HG02588 (cell line): Measurements from ENCODE around the gene PLIN4.
"Not testable (repeated sequence)": the region's sequence is repeated elsewhere in the genome, so short reads cannot be mapped to it uniquely, and the experiment has no call there.

Source experiments
- ATAC-seq: cut with Tn5 transposase; IDR thresholded peaks from one replicate; pipeline ENCODE4 v1.9.1; 2021; ENCODE audit warnings: mild to moderate bottlenecking, moderate library complexity; ENCODE audit not compliant: unreplicated experiment

The PLIN4 gene

DNA sequence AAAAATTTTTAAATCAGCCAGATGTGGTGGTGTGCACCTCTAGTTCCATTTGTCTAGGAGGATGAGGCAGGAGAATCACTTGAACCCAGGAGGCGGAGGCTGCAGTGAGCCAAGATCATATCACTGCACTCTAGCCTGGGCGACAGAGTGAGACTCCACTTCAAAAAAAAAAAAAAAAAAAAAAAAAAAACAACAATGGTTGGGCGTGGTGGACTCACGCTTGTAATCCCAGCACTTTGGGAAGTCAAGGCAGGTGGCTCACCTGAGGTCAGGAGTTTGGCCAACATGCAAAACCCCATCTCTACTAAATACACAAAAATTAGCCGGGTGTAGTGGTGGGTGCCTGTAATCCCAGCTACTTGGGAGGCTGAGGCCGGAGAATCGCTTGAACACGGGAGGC is 9.1 kb upstream of the PLIN4 start:
- not testable (repeated sequence) for ATAC-seq

DNA sequence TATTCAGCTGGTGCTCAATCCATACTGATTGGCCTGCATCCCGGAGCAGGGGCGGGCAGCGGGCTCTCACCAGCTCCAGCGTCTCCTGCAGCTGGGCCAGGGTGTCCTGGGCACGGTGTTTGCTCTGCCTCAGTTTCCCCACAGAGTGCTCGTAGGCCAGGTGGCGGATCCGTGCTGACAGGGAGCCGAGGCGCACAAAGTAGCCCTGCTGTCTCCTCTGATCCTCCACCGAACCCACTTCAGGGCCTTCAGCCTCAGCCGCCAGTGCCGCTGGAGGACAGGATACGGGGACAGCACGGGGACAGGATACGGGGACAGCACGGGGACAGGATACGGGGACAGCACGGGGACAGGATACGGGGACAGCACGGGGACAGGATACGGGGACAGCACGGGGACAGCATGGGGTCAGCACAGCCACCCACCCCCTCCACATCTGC is 7.3 kb upstream of the PLIN4 start:
- ATAC-seq = no peak

DNA sequence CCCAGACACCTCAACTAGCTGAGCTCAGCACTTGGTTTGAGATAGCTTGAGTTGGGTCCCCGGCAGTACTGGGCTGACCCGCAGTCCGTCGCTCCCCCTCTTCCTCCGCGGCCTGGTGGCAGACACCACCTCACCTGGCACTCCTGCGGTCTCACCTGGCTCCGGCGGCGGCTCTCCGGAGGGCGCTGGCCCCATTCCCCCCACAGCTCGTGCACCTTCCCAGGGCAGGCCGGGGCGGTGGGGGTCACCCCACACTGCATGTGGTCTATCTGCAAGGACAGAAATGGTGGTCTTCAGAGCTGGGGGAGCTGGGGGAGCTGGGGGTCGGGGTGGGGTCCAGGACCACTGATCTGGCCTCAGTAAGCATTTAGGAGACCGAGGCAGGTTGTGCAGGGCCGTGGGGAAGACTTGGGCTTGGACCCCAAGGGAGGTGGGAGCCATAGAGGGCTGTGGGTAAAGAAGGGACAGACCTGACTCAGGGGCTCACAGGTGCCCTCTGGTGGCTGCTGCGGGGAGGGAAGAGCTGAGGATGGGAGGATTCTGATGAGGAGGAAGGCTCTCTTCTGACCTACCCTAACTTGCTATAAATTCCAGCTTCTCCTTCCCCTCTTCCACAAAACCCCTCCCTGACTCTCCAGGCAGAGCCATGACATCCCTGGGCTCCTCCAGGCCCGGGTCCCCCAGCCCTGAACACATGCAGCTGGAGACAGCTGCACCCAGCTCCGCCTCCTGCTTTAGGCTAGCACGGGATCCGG is 6.7 kb upstream of the PLIN4 start:
- no peak for ATAC-seq

DNA sequence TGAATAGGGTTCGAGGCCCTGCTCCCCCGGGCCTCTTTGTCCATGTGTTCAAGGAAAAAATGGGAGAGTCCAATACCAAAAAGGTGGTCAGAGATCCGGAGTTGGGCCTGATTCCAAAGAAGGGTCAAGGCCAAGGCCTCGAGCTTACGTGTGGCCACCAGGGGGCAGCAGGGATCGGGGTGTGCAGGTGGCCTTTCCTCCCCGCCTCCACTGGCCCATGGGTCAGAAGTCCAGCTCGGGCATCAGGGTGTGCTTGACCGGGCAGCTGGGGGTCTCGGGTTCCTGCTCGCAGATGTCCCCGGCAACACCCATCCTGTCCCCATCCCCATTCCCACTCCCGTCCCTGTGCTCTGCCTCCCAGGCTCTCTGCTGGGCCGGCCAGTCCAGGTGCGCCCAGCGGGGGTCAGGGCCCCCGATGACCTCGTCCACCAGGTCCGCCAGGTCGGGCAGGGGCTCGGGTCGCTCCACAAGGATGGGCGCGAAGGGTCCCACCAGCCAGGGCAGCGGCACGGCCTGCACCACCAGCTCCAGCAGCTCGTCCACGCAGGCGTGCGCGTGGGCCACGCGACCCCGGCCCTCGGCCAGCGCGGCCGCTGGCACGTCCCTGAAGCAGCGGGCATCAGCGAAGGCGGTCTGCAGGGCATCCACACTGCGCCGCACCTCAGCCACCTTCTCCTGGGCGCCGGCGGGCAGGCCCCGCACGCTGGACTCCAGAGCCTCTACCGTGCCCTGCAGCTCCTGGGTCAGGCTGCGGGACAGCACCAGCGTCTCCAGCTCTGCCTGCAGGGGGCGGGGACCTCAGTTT is 5.2 kb upstream of the PLIN4 start:
- ATAC-seq = no peak

DNA sequence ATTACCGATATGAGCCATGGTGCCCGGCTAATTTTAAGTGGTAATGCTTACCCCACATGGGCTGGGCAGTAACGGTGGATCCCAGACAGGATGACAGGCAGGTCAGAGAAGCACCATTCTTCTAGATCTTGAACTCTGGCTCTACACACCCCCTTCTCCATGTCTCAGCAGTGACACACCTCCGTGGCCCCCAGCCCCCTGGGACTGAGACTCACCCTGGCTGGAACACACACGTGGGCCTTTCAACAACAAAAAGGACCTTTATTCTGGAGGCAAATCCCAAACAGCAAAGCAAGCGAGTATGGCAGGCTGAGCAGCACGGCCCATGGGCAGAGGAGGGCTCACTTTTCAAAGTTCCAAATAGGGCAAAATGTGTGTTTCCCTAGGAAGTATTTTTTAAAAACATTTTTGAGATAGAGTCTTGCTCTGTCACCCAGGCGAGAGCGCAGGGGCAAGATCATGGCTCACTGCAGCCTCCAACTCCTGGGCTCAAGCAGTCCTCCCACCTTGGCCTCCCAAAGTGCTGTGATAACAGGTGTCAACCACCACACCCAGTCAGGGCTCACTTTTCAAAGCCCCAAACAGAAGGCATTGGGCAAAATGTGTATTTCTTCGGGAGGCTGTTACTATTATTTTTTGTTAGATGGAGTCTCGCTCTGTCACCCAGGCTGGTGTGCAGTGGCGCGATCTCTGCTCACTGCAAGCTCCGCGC is 4.2 kb upstream of the PLIN4 start:
- ATAC-seq = no peak

DNA sequence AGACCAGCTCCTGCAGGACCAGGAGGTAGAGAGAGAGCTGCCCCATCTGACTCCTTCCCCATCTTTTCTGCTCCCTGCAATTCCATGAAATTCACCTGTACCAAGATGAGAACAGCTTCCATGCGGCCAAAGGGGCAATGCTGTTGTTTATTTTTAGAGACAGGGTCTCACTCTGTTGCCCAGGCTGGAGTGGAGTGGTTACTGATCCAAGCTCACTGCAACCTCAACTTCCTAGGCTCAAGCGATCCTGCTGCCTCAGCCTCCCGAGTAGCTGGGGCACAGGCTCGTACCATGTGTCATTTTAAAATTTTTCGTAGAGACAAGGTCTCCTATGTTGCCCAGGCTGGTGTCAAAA is 3.6 kb upstream of the PLIN4 start:
- no peak for ATAC-seq

DNA sequence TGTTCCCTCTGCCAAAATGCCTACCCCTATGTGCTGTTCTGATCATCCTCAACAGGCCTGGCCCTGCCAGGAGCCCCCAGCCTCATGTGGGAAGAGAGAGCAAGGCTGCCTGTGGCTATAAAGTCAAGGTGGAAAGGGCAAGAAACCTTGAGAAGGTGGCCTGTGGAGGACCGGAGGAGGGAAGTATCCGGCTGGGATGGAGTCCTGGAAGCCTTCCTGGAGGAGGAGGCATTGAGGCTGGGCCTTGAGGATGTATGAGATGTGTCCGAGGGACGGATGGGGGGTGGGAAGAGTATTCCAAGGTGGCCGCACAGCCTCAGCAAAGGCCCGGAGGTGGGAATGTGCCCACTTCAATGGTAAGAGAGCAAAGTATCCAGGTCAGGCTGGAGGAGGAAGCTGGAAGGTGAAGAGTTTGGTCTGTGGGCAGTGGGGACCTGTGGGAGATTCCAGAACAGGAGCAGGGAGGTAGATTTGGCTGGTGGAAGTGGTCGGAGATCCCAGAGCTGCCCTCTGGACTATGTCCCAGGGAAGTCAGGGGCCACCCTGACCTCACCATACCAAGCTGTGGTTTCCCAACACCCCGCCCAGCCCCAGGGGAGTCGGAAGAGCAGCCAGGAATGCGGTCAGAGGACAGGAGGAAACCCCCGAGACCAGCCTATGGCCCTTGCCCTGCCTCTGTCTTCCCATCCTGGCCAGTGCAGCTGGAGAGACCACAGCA is 3.0 kb upstream of the PLIN4 start:
- no peak for ATAC-seq

DNA sequence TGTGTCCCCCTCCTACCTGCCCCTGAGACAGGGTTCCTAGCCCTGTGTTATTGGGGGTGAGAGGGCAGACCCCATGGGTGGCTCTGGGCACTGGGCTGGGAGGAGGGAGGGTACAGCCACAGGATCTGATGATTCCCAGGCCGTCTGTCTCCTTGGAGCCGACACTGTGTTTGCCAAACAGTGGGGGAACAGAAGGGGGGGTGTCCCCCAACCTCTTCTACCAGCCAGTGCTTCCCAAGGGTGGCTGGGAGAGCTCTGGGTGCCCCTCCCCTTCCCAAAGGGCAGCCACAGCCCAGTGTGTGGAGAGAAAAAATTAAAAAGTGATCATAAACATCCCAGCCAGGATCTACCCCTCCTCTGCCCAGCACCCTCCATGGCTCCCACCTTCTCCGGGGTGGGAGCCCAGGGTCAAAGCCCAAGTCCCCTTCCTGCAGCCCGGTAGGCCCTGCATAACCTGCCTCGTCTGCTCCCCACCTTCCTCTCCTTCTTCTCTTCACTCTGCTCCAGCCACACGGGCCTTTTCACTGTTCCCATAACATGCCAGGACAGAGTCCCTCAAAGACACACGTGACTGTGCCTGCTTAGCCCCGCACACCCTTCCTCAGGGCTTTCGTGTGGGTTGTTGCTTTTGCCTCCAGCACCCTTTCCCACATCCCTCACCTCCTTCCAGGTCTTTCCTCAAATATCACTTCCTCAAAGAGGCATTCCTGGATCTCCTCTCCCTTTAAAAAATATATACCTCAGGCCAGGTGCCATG is 1.4 kb upstream of the PLIN4 start:
- no peak for ATAC-seq

DNA sequence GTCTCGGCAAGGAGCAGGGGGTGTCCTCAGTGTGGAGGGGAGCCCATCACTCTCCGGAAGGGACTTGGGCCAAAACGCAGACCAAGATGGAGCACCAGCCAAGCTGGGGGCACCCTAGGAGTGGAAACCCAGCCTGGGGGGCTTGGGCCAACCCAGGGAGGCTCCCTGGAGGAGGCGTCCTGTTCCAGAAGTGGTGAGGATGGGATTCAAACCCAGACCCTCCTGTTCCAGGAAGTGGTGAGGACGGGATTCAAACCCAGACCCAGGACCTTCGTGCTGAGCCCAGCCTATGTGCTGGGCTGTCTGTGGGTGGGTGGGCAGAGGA is 848 bp upstream of the PLIN4 start:
- no peak for ATAC-seq

DNA sequence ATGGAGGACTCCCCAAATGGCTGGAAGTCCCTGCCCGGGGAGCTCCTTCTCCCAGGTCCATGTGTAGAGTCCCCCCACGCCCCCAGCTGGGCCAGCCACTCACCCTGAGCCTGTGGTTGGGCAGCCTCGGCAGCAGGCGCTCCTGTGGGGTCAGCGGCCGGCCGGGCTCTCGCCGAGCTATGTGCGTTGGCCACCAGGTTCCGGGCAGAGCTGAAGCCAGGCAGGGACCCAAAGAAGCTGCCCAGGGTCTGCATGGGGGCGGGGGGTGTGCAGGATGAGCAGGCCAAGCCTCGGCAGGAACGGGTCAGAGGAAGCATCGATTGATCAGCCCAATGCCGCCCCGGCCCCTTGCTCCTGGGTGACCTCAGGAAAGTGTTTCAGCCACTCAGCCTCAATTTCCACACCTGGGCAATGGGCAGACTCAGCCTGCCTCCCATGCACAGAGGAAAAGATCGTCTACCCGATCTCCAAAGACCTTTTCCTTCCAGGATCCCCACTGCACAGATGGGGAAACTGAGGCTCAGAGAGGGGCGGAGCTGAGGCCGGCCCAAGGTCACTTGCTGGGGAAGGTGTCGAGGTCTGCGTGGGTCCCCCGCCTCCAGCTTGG is 732 bp downstream of the PLIN4 start:
- no peak for ATAC-seq

DNA sequence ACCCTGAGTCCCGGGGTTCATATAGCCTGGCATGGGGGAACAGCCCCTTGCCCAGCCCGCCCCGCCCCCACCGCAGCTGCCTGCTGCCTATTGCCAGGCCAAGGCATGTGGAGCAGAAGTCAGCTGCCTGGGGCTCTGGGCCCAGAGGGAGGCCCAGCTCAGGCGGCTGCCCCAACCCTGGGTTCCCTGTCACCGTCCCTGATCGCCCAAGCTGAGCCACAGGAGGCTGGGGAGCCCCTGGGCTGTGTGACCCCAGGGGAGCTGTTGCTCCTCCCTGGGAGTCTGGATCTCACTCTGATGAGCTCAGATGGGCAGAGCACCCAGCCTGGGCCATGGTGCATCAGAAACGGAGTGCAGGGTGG is 1.4 kb downstream of the PLIN4 start:
- ATAC-seq = no peak

DNA sequence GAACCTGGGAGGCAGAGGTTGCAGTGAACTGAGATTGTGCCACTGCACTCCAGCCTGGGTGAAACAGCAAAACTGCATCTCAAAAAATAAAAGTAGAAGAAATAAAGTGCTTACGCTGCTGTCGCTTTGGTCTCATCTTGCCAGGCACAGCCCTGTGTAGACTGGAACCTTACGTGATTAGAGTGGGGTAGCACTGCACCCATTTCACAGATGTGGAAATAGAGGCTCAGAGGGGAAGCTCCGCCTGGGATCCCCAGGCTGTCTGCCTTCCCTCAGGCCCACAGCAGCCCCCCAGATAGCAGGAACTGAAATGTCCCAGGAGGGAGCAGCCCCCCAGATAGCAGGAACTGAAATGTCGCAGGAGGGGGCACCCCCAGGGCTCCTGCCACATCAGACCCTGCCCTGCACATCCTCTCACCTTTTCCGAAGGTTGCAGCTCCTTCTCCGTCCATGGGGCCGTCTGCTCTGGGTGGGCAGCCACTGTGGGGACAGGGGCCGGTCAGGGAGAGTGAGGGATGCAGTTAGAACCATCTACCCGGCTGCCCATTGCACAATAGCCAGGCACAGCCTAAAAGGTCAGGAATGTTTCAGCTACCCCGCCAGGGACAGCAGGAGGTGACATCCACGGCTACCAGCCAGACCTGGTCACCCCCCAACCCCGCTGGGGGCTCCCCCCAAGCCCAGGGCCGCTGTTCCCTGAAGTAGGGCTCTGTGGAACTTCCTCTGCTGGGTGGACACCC is 1.9 kb downstream of the PLIN4 start:
- ATAC-seq = no peak

DNA sequence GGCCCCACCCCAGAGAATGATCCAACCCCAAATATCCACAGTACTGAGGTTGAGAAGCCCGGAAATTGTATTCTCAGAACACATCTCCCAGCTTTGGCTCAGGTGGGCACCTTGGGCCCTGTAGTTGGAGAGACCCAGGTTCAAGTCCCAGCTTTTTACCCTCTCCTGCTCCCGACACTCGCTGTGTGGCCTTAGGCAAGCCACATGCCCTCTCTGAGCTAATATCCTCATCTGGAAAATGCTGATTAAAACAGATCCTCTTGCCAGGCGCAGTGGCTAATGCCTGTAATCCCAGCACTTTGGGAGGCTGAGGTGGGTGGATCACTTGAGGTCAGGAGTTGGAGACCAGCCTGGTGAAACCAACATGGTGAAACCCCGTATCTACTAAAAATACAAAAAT is 2.6 kb downstream of the PLIN4 start:
- no peak for ATAC-seq

DNA sequence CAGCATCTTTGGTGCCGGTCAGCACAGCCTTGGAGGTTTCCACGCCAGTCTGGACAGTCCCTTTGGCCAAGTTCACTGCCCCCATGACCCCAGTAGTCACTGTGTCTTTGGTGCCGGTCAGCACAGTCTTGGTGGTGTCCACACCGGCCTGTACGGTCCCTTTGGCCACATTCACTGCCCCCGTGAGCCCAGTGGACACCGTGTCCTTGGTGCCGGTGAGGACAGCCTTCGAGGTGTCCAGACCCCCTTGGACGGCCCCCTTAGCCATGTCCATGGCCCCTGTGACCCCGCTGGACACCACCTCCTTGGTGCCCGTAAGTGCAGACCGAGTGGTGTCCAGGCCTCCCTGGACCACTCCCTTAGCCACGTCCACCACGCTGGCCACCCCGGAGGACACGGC is 5.0 kb downstream of the PLIN4 start:
- ATAC-seq = no peak

DNA sequence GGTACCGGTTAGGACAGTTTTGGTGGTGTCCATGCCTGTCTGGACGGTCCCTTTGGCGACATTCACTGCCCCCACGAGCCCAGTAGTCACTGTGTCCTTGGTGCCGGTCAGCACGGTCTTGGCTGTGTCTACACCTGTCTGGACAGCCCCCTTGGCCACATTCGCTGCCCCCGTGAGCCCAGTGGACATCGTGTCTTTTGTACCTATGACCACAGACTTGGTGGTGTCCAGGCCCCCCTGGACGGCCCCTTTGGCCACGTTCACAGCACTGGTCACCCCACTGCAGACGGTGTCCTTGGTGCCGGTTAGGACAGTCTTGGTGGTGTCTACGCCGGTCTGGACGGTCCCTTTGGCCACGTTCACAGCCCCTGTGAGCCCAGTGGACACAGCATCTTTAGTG is 6.2 kb downstream of the PLIN4 start:
- no peak for ATAC-seq

DNA sequence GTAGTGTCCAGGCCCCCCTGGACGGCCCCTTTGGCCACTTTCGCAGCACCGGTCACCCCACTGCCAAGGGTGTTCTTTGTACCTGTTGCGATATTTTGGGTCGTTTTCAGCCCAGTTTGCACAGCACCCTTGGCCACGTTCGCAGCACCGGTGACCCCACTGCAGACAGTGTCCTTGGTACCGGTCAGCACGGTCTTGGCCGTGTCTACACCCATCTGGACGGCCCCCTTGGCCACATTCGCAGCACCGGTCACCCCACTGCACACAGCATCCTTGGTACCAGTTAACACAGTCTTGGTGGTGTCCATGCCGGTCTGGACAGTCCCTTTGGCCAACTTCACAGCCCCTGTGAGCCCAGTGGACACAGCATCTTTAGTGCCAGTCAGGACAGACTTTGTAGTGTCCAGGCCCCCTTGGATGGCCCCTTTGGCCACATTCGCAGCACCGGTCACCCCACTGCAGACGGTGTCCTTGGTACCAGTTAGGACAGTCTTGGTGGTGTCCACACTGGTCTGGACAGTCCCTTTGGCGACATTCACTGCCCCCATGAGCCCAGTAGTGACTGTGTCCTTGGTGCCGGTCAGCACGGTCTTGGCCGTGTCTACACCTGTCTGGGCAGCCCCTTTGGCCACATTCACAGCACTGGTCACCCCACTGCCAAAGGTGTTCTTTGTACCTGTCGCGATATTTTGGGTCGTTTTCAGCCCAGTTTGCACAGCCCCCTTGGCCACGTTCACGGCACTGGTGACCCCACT is 6.8 kb downstream of the PLIN4 start:
- ATAC-seq = no peak

DNA sequence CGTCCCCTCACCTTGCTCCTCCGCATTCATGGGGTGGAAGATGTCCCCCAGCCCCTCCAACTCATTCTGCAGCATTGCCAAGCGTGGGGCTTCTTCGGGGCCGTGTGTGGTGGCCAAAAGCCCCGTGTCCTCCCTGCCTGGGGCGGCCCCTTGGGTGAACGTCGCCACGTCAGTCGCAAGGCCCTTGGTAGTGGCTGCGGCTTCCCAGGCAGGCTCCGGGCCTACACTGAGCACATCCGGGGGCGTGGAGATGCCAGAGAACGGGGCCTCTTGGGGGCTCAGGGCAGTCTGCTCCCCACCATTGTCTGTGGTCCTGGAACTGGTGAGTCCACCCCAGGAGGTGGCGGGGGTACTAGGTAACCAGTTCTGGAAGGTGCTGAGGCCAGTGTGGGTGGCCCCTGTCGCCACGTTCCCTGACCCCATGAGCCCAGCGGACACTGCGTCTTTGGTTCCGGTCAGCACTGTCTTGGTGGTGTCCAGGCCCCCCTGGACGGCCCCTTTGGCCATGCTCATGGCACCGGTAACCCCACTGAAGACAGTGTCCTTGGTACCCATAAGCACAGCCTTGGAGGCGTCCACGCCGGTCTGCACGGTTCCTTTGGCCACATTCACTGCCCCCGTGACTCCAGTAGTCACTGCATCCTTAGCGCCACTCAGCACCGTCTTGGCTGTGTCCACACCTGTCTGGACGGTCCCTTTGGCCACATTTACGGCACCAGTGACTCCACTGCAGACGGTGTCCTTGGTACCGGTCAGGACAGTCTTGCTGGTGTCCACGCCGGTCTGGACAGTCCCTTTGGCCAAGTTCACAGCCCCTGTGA is 7.6 kb downstream of the PLIN4 start:
- no peak for ATAC-seq

DNA sequence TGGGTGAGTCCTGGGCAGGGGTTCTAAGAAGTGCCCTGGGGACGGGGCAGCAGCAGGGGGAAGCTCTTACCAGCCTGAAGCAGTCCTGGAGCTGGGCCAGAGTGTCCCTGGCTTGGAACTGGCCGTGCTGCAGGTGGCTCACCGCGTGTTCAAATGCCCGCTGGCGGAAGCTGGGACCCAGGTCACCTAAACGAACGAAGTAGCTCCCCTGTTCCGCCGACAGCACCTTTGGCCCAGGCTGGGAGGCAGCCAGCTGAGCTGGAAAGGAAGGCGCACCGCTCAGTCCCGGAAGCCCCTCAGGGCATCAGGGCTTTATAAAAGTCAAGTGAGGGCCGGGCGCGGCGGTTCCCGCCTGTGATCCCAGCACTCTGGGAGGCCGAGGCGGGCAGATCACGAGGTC is 9.6 kb downstream of the PLIN4 start:
- no peak for ATAC-seq
